A673 (cell line): ENCODE data around the gene BAG5. TPM values are rescaled to one million over a fixed set of nuclear protein-coding genes. Genes with fewer than 3 reads are reported as not detected.

ENCODE experiments used
- BruUV-seq: library from RNA; stranded (reverse); fragments of 400-500 nt; replicated peaks from 2 replicates; lab custom pipeline; 2021; lab: Mats Ljungman, UMichigan
- CTCF ChIA-PET: fragments of 300-600 bp; sonication (Branson Sonifier 250); formaldehyde crosslinking; loops from one replicate; lab custom pipeline; 2022; ENCODE audit warnings: antibody characterized with exemption; lab: Charles Lee
- POLR2A ChIA-PET: fragments of 300-600 bp; sonication (Branson Sonifier 250); formaldehyde crosslinking; loops from one replicate; lab custom pipeline; 2022; ENCODE audit warnings: antibody characterized with exemption; ENCODE audit not compliant: low non-redundant PET; lab: Charles Lee
- DNase-seq: peaks from one replicate; pipeline ENCODE4 v3.0.0-alpha.2; 2015; ENCODE audit warnings: low spot score
- H3K27ac ChIP-seq: fragments of 200-600 bp; sonication (generic); 2 replicates; pipeline ENCODE4 v1.5.1; 2016; ENCODE audit warnings: mixed run types, low read depth, mild to moderate bottlenecking, mixed read lengths, antibody characterized with exemption, low read length; ENCODE audit not compliant: poor library complexity, severe bottlenecking
- H3K27me3 ChIP-seq: fragments of 200-600 bp; sonication (generic); replicated peaks from 2 replicates; pipeline ENCODE4 v1.6.1; 2017; ENCODE audit warnings: mixed run types, low read depth, mild to moderate bottlenecking, mixed read lengths, antibody characterized with exemption, low read length; ENCODE audit not compliant: insufficient read depth, poor library complexity
- H3K36me3 ChIP-seq: fragments of 200-600 bp; sonication (generic); 2 replicates; pipeline ENCODE4 v1.6.1; 2016; ENCODE audit warnings: mixed run types, mild to moderate bottlenecking, mixed read lengths, antibody characterized with exemption, low read length; ENCODE audit not compliant: insufficient read depth, poor library complexity, severe bottlenecking
- H3K4me1 ChIP-seq: fragments of 200-600 bp; sonication (generic); 2 replicates; pipeline ENCODE4 v1.6.1; 2017; ENCODE audit warnings: mixed run types, mild to moderate bottlenecking, mixed read lengths, antibody characterized with exemption, low read length; ENCODE audit not compliant: insufficient read depth, poor library complexity, severe bottlenecking
- H3K4me3 ChIP-seq: fragments of 200-600 bp; sonication (generic); 2 replicates; pipeline ENCODE4 v1.5.1; 2016; ENCODE audit warnings: low read depth, mixed run types, mild to moderate bottlenecking, mixed read lengths, low read length; ENCODE audit not compliant: poor library complexity, severe bottlenecking
- H3K9me3 ChIP-seq: fragments of 200-600 bp; sonication (generic); 2 replicates; pipeline ENCODE4 v1.6.1; 2016; ENCODE audit warnings: mixed run types, low read depth, mild to moderate bottlenecking, mixed read lengths, antibody characterized with exemption, low read length; ENCODE audit not compliant: poor library complexity, severe bottlenecking
- CTCF ChIP-seq: fragments of 300-800, 200-600 bp; sonication (generic); conservative IDR thresholded peaks from 2 replicates; pipeline ENCODE4 v1.5.1; 2017; ENCODE audit warnings: low read depth, mild to moderate bottlenecking, antibody characterized with exemption, low read length, moderate library complexity, mixed read lengths
- EZH2 ChIP-seq: fragments of 200-600 bp; sonication (generic); IDR thresholded peaks from 2 replicates; pipeline ENCODE4 v1.6.1; 2017; ENCODE audit warnings: borderline replicate concordance, low read depth, mild to moderate bottlenecking, mixed read lengths, antibody characterized with exemption, low read length; ENCODE audit not compliant: poor library complexity, severe bottlenecking
- intact Hi-C: fragments of 100-400 bp; cut with micrococcal nuclease; formaldehyde crosslinking; loops from one replicate; pipeline ENCODE4 v1.10.0; 2022; ENCODE audit not compliant: unreplicated experiment
- total RNA-seq: library from RNA; stranded (reverse); gene quantifications from 2 replicates; pipeline ENCODE4 v1.2.3, GENCODE V29; 2021

BAG5 gene
- total RNA-seq, 1 experiment from 2014 or later: 39.8 TPM

- POLR2A ChIA-PET: no interaction called here
- no TSS peak for BruUV-seq
- DNase-seq: no peak
- Histone ChIP-seq H3K36me3 (peaks cover 5% of the 10 kb centered on the region), H3K27ac (no peak overlapping the region), H3K27me3 (no peaks in the 10 kb centered on the region), H3K4me3 (no peak overlapping the region), H3K4me1 (peaks cover 18% of the 10 kb centered on the region), H3K9me3 (no peaks in the 10 kb centered on the region)
- CTCF ChIA-PET: no interaction called here
- TF ChIP-seq CTCF (no peak), EZH2 (no peak)
- intact Hi-C loops: no loop called here
Measured at GRCh38 chr14:103532216-103533136, 30.0 kb downstream of the BAG5 start.

GRCh38 chr14:103531421-103532215 lies 30.8 kb downstream of the BAG5 start:
- H3K27me3 ChIP-seq: no peaks in the 10 kb centered on the region
- peaks cover 5% of the 10 kb centered on the region for H3K36me3 ChIP-seq
- DNase-seq: no peak
- H3K4me3 ChIP-seq: no peak overlapping the region
- H3K9me3 ChIP-seq: no peaks in the 10 kb centered on the region
- CTCF ChIA-PET: interaction anchor here (0.6 kb wide), 1 partner anchor 559 kb away, joined by 6 read pairs; no protein-coding TSS in a partner anchor
- intact Hi-C loops: no loop called here
- TF ChIP-seq EZH2 (no peak), CTCF (no peak)
- POLR2A ChIA-PET: no interaction called here
- BruUV-seq: no TSS peak
- no peak overlapping the region for H3K27ac ChIP-seq
- peaks cover 18% of the 10 kb centered on the region for H3K4me1 ChIP-seq

- ChIA-PET POLR2A (no interaction called here), CTCF (no interaction called here)
- Histone ChIP-seq H3K27ac (no peak overlapping the region), H3K27me3 (no peaks in the 10 kb centered on the region), H3K9me3 (no peaks in the 10 kb centered on the region), H3K36me3 (peaks cover 5% of the 10 kb centered on the region), H3K4me3 (no peak overlapping the region), H3K4me1 (peaks cover 18% of the 10 kb centered on the region)
- intact Hi-C loops: no loop called here
- TF ChIP-seq EZH2 (no peak), CTCF (no peak)
- BruUV-seq: no TSS peak
- DNase-seq: no peak
Measured at GRCh38 chr14:103530831-103531230, 31.6 kb downstream of the BAG5 start.
